T-helper 1 cell (primary cell): ENCODE data around the gene MCEE.

ENCODE experiments used
- DNase-seq, 5 donors: peaks; one replicate each; pipeline ENCODE4 v3.0.0-alpha.2; 2012 to 2020

The MCEE gene

DNA sequence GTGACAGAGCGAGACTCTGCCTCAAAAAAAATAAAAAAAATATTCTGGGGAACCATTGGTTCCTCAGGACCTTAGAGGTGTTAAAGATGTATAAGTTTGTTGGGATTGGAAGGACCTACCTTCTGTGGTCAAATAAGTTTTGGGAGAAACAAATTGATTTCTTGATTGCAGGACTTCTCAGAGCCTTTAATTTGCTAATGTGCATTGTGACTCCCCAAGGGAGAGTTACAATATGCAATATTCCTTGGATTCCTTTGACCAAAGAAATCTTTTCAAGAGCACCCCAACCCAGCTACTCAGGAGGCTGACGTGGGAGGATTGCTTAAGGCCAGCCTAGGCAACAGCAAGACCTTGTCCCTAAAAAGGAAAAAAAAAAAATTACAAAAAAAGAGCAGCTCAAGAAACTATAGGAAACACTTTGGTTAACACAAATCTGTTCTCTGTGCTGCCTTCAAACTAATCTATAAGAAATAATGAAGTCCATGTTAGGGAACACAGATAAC is 55.1 kb downstream of the MCEE start:
- no peak for DNase-seq

- DNase-seq, result no peak
Observed at GRCh38 chr2:71073475-71073874, 56.6 kb downstream of the MCEE start.

DNA sequence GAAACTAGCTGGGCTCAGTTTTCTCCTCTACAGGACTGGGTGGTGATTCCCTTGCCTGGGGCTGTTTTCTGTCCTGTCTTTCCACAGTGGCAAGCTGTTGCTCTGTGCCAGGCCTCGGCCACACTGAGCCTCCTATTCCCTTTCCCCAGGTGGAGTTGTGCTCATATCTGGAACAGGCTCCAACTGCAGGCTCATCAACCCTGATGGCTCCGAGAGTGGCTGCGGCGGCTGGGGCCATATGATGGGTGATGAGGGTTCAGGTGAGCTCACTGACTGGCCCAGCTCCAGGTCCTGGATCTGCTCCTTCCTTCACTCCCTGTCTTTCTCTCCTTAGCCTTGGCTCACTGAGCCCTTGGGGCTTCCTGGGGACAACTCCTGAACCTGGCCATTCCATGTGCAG is 57.5 kb downstream of the MCEE start:
- DNase-seq, result no peak

DNA sequence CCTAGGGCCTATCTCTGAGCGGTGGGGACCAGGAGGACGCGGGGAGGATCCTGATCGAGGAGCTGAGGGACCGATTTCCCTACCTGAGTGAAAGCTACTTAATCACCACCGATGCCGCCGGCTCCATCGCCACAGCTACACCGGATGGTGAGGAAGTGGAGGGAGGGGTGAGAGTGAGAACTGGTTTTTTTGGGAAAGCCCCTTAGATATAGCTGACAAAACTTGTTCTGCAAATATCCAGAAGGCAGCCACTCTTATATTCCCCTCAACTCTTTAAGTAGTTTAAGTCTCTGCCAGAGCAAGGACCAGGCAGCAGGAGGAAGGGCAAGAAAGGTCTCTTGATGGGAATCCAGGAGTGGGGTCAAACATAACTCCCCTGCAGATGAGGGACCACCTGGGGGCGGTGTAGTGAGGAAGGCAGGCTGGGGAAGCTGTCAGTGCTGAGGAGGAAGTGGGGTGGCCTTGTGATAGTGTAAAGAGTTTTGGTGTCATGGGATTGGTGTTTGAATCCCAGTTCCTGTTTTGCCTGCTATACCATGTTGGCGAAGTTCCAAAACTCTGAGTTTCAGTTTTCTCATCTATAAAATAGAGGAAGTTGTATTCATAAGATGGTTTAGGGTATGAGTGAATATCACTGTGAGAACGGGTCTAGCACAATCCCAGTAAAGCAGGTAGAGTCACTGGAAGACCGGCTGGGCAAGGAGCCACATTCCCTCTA is 58.2 kb downstream of the MCEE start:
- peak; percentile 45 to 60 (median 56) for DNase-seq

- DNase-seq, result no peak
Observed at GRCh38 chr2:71070294-71071093, 59.5 kb downstream of the MCEE start.

- no peak for DNase-seq
Observed at GRCh38 chr2:71069376-71069775, 60.7 kb downstream of the MCEE start.

DNA sequence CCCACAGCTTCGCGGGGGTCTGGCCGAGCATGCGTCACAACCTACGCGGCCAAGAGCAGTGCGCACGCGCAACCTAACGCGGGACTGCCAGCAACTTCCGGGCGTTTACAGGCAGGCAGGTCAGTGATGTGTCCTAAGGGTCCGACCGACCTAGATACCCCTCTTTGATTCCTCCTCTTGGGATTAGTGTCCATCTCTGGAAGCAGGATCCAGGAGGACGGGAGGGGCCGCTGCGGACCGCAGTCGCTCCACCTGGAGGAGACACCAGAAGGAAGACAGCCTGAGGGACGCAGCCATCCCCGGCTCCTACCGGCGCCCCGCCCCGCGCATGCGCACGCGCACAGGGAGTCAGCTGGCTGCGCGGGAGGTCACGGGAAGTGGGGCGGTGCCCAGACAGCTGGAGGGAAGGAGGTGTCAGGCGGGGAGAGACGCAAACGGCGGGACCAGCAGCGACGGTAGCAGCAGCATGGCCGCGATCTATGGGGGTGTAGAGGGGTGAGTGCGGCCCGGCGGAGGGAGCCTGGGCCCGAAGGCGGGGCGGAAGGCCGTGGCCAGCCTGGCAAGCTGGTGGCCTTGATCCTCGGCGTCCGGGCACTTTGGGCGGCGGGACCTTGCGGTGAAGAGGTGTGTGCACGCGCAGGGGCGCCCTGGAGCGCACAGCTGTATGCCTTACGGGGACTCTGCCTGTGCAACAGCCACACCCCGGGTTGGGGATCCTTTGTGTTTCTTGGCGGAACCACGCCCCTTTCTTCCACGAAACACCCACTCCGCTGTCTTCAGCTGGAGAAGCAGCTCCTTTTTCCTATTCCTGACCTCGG is 61.6 kb downstream of the MCEE start, which contains the start of gene NAGK:
Gene NAGK (plus strand): TSS at position 431 of the 818 bp plus-strand sequence. CDS start 36 bp downstream, at position 467.
- peak; percentile 96 to 99 (median 97) for DNase-seq

DNA sequence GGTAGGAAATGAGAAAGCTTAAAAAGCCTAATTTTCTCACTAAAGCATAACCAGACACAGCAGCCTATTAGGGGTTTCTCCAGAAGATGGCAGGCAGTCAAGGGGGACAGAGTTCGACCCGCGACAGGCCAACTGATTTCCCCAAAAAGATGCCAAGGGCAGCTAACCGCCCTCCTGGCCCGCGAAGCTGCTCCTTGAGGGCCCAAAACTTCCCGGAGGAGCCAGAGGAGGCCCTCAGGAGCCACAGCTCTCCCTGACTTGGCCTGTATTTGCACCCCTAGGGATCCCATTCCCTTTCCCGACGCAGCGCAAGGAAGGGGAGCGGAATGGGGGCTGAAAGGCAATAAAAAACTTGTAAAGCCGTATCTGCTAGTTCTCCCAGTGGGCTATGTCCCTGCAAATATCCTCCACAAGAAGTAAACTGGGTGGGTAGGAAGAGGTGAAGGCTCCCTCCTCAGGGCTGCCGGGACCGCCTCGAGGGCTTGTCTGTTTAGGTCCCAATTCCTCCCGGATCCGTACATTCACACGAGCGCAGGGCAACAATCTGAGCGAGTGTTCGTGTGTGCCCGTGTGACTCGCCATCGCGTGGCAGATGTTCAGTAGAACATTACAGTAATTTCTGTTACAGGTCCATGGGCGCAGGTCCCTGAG is 62.3 kb downstream of the MCEE start:
- peak in 1 of 5 donors; percentile 7 for DNase-seq

GRCh38 chr2:71066856-71067255 is 63.2 kb downstream of the MCEE start:
- DNase-seq, result no peak

DNA sequence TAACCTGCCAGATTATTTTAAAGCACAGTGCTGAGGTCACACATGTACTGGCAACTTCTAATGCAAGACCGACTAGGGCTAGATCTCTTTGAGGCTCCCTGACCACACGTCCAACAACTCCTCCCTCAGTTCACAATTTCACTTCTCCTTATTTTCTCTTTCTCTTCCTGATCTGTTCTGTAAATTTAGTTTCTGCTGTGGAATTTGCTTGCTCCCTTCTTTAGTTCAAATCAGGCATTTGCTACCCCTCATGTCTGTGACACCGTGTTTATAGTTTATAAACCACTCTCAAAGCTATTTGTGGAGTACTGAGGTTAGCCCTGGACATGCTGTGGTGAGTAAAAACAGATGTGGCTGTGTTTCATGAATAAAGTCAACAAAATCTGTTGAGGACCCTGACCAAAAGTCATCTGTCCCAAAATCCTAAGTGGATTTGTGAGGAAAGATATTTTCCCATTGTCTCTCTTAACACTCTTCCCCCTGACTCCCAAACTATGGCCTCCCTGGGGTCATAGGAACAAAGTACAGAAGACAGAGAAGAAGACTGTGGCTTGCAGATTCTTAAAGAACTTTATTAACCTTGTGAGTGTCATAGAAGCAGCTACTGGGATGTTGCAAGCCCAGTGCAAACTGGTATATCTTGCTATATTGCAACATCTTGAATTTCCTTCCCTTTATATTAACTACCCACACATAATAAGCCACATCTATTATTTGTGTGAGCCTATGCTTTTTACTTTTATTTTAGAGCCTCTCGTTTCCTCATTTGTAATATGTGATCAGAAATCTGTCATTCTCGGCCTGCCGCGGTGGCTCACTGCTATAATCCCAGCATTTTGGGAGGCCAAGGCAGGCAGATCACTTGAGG is 65.0 kb downstream of the MCEE start:
- no peak for DNase-seq

GRCh38 chr2:71064110-71064611 is 65.9 kb downstream of the MCEE start:
- no peak for DNase-seq

DNA sequence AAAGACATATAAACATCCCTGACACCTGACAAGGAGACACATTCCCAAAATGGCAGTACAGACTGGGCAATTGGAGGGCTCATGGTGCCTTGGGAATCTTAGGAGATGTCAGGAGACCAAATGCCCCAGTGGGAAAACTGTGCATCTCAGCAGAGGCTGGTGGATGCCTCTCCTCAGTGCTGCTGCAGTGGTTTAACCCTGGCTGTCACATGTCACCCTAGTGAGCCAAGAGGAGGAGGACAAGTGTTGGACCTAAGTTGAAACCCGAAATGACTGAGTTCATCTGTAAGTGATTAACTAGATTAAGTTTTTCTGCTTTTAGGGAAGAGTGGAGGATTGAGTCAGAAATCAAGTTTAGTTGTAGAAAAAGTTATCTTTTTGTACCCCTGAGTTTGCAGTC is 66.8 kb downstream of the MCEE start:
- no peak for DNase-seq

GRCh38 chr2:71060871-71061270 is 69.2 kb downstream of the MCEE start:
- no peak for DNase-seq

GRCh38 chr2:71060211-71060610 is 69.8 kb downstream of the MCEE start:
- no peak for DNase-seq
